Kidney glomerular epithelial cell (primary cell): Measurements from ENCODE around the gene PLCG1.

Source experiments
- DNase-seq: peaks from one replicate; lab custom pipeline; 2025; lab: John Stamatoyannopoulos, UW

Gene PLCG1

DNA sequence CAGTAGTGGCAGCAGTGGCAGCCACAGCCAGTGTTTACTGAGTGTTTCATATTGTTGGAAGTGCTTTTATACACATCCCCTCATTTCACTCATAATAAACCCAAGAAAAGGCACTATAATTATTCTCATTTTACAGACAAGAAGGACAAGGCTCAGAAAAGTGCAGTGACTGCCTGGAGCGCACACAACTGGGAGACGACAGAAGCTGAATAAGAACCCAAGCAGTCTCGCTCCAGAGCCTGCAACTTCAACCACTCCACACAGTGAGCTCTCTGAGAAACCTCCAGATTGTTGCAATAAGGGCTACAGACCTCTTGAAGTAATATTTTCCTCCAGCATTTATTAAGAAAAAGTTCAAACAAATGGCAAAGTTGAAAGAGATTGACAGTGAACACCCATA is 76.9 kb downstream of the PLCG1 start:
- DNase-seq, result no peak

DNA sequence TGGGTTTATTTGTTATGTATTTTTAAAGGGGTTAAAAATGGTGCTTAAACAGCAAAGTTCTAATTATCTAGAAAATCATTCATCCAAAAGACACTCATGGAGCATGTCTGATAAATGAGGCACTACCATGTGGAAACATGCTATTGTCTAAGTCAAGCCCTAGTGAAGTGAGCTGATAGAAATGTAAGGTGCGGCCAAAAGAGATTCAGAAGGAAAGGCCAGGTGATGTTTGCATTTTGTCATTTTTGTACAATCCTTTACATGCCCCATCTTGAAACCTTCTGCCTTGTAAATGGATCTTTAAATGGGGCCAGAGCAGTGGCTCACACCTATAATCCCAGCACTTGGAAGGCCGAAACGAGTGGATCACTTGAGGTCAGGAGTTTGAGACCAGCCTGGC is 77.3 kb downstream of the PLCG1 start:
- DNase-seq, result no peak

DNA sequence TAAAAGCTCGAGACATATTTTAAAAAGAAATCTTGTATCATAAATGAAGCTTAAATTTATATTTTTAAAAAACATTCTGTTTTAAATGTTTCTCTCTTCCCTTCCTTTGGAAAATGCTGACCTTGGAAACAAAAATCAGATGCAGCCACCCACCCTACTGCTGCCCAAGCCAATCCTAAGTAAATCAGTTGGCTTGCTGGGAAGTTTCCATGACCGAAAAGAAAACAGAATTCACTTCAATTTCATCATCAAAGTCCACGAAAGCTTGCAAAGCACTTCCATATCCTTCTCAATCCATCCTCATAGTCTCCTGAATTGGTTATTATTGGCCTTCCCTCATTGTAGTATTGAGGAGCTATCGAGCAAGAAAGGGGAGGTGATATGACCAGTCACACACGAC is 80.1 kb downstream of the PLCG1 start:
- no peak for DNase-seq

DNA sequence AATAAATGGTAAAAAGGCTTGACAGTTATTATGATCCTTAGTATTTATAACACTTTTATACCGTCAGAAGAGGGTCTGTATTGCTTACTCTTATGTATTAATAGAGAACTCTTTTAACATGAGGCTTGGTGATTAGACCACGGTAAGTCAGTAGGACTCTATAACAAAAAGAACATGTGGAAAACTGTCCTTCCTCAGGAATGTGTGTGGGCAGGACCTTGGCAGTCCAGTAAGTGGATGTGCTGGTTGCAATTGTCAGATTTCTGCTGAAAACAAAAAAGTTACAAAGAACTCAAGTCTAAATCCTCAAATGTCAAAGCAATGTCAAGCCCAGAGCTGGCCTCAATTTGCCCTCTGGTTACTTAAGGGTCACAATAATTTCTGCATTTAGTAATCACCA is 81.1 kb downstream of the PLCG1 start:
- DNase-seq, result no peak

DNA sequence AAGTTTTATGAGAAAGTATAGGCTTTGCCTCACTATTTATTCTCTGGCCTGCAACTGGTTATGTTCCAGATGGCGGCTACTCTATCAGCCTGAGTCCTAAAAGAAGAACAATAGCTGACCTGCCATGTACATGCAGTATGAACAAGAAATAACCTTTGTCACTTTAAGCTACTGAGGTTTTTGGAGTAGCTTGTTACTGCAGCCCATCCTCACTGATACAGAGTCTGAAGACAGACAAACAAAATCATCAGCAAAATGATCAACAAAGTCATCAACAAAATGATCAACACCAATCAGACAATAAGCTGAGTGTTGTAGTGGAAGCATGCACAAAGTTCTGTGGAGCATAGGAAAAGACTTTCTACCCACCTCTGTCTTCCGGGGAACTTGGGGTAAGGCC is 82.5 kb downstream of the PLCG1 start:
- DNase-seq, result no peak

DNA sequence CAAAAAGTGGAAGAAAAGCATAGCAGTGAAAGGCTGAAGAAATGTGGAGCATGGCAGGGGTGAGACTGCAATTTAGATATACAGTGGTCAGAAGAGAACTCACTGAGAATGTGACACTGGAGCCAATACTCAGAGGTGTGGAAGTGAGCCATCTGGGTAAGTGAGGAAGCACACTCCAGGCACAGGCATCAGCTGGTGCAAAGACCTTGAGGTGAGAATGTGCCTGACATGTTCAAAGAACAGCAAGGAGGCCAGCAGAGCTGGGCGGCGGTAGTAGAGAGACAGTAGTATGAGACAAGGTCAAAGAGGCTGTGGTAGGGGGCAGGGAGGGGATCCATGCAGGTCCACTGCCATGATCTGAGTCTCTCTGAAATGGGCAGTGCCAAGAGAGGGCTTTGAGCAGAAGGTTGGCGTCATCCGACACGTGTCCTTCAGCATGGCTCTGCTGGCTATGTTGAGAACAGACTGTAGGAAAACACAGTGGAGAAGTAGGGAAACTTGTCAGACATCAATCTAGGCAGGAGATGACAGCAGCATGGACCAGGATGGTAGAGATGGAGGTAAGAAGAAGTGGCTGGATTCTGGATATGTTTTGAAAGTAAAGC is 84.4 kb downstream of the PLCG1 start:
- DNase-seq, result no peak

DNA sequence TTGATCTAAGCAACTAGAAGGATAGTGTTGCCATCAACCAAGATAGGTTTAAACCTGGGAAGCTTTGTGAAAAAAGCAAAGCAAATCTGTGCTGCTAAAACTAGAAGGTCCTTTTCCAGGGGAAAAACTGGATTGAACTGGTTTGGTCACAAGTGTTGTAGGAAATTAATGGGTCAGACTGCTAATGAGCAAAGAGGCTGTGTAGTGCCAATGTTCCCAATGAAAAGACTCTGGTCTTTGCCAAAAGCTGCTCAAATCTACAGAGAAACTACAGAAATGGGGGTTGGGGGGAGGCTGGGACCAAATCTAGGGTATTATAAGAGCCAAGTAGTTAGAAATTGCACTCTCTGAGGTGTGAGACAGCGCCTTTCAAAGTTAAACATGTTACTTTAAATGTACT is 85.0 kb downstream of the PLCG1 start:
- no peak for DNase-seq

DNA sequence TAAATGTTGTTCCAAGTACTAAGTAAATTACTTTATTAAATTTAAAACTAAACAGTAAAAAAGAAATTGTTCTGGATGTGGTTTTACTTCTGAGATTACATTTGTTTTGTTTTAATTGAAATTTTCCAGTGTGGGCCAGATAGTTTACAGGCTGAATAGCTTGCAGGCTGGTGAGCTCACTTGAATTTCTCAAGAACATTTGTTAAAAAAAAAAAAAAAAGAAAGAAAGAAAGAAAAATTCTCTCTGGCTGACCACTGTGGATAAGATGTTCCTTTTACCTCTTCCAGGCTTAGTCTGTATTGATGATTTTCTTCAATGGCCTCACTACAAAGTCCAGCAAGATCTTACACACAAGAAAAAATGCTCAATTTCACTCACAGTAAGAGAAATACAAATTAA is 85.4 kb downstream of the PLCG1 start:
- no peak for DNase-seq

DNA sequence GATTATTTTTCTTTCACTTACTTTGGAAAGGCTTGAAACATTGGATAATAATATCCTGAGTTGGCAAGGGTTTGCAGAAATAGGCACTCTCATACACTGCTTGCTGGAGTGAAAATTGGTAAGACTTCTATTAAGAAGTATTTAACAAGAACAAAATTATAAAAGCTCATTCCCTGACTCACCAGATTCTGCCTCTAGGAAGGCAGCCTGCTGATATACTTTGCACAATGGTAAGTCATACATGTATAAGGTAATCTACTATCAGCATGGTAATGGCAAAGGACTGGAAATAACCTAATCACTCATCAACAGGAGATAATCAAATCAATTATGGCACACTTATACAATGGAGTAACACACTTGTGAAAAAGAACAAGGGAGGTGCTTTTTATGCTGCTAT is 85.8 kb downstream of the PLCG1 start:
- no peak for DNase-seq

DNA sequence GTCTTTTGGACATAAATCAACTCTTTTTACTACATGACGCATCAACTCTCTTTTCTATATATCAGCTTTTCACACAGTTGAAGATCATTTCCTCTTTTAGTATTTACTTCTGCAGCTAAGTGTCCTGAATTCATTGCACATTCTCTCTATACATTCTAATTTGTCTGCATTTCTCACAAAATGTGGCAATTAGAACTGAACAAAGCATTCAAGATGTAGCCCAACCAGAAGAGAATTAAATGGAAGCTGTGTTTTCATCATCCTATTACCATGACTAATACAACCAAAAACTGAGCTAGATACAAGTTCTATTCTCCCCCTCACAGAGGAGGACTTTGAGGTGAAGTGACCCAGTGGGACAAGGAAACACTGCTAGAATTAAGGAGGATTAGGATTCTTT is 86.9 kb downstream of the PLCG1 start:
- DNase-seq, result no peak

DNA sequence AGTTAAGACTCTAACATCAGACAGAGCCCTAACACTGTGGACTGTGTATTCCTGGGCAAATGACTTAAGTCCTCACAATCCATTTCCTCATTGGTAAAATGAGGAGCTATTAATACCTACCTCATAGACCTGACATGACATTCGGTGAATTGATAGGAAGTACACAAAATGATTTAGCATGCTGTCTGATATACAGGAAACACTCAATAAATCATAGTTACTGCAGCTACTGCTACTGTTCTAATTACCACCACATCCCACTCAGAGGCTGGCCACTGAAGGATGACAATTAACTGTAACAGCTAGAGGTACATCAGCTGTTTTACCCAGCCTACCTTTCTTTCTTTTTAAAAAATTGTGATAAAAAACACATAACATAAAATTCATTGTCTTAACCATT is 87.7 kb downstream of the PLCG1 start:
- DNase-seq, result no peak

DNA sequence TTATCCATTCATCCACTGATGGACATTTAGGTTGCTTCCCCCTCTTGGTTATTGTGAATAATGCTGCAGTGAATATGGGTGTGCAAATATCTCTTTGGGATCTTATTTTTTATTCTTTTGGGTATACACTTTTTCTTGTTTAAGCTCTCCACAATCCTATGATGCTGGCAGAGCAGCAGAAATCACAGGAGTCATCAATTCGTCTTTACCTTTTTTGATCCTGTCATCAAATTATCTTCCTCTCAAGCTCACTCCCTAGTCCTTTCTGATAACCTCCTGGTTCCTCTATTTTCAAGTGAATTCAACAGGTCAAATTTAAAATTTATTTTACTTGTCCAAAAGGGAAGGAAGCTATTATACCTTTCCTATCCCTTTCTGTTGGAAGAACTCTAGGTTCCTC is 89.1 kb downstream of the PLCG1 start:
- DNase-seq, result no peak
